CD4-positive, alpha-beta T cell treated with Interleukin-15 for 4 hours (primary cell): ENCODE measurements around the gene SETD2.
A peak's percentile ranks its signal among the peaks of the same experiment; 100 is the strongest.
"Not testable (repeated sequence)": the region's sequence is repeated elsewhere in the genome, so short reads cannot be mapped to it uniquely, and the experiment has no call there.

Experiments used
- DNase-seq: peaks from one replicate; pipeline ENCODE4 v3.0.0-alpha.2; 2020; ENCODE audit warnings: low spot score

The SETD2 gene

GRCh38 chr3:47034868-47035489, 128.9 kb downstream of the SETD2 start:
- DNase-seq, result no peak

GRCh38 chr3:47031041-47031440, 132.9 kb downstream of the SETD2 start:
- not testable (repeated sequence) for DNase-seq

DNA sequence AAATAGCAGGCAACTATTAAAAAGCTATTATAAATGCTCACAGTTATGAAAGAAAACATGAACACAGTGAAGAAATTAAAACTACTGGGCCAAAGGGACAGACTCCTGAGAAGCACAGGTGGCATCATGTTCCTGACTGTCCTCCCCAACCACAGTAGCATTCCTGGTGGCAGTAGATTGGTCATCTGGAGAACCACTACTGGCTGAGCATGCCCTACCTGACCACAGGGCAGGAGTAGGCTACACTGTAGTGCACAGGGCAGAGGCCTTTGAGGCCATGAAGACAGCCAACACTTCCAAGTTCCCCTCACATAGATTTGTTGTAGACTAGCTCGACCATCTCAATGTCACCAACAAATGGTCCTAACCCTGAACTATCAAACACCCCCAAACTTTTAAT, 135.2 kb downstream of the SETD2 start:
- DNase-seq, result no peak

DNA sequence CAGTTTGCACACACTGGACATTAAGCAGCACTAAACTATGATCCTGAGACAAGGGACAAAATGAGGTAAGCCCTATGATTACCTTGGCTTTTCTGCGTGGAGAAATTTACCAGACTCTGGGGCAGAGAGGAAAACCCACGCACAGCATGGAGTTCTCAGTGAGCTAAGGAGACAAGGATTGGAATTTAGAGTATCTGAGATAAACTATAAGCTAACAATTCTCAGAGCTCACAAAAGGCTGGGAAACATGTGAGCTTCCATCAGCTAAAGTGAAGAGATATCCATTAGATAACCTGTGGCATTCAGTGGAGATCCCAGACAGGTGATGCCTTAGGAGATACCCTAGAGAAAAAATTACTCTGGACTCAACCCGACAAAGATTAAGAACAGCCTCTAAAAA, 135.8 kb downstream of the SETD2 start:
- DNase-seq, result no peak

DNA sequence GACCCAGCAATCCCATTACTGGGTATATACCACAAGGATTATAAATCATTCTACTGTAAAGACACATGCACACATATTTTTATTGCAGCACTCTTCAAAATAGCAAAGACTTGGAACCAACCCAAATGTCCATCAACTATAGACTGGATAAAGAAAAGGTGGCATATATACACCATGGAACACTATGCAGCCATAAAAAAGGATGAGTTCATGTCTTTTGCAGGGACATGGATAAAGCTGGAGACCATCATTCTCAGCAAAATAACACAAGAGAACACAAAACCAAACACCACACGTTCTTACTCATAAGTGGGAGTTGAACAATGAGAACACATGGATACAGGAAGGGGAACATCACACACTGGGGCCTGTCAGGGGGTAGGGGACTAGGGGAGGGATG, 137.5 kb downstream of the SETD2 start:
- DNase-seq, result not testable (repeated sequence)

GRCh38 chr3:47024932-47025331, 139.0 kb downstream of the SETD2 start:
- DNase-seq, result no peak

- no peak for DNase-seq
Measured at GRCh38 chr3:47022641-47023071, 141.3 kb downstream of the SETD2 start.

DNA sequence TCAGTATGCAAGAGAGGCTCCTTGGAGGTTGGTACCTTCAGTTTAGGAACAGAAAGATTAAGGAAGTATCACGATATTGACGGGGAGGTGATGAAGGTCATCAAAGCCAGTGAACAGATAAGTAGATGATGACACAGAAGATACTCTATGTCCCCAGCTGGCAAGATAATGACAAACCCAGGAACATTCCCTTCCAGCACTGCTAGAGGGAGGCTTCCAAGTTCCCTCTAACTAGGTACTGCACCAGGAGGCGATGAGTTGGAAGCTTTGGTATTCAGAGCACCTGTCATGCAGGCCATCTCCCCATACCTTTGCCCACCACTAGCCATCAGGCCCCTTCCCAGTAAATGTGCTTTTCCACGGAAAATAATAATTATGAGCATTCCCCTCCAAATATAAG, 143.6 kb downstream of the SETD2 start:
- DNase-seq, result no peak

DNA sequence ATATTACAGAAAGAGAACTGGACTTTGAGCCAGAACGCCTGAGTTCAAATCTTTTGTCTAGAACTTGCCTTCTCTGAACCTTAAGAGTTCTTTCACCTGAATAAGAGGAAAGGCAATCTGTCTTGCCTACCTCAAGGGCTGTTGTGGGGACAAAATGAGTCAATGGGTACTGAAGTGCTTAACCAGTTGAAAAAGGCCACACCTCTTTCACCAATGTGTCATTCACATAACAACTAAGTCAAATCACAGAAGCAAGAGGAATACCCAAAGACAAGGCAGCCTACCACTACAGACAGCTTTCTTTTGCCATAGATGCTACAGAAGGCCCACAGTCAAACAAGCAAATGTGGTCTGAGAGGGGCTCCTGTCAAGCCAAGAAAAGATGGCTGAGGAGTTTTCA, 144.7 kb downstream of the SETD2 start:
- peak; percentile 49 for DNase-seq

- no peak for DNase-seq
Measured at GRCh38 chr3:47018269-47018611, 145.7 kb downstream of the SETD2 start.

- DNase-seq, result no peak
Measured at GRCh38 chr3:47017504-47018268, 146.2 kb downstream of the SETD2 start.

GRCh38 chr3:47016934-47017435, 146.9 kb downstream of the SETD2 start:
- DNase-seq, result peak; percentile 49

DNA sequence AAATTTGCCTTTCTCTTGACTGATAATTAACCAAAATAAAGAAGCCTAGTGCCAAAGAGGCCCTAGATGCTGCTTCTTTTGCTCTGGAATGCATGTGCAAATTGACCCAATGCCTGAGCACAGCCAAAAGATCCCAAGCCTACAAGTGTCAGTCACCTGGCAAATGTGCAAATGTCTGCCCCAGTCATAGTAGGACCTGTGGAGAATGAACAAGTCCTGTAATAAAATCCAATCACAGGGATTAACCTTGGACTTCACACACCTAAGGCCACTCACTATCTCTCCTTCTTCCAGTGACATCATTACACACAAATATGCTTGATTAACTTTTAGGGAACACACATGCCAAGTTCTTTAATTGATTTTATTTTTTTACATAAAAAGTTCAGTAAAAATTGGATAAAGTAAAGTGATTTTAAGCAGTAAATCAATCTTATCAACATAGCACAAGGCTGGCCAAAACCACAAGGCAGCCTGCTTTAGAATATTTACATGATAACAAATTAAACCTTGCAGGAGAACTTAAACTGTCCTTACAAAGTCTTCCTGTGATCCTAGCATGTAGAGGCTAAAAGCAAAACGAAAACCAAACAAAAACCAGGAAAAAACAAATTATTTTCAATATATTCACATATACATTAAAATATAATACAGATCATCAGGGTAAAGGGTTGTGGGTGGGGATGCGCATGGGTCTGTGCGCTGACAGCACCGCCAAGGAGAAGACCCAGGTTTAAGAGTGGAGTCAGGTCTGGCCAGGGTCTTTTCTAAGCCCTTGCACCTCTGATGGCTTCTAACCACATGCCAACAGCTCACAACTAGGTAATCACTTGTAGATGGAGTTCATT, 147.6 kb downstream of the SETD2 start:
- no peak for DNase-seq

DNA sequence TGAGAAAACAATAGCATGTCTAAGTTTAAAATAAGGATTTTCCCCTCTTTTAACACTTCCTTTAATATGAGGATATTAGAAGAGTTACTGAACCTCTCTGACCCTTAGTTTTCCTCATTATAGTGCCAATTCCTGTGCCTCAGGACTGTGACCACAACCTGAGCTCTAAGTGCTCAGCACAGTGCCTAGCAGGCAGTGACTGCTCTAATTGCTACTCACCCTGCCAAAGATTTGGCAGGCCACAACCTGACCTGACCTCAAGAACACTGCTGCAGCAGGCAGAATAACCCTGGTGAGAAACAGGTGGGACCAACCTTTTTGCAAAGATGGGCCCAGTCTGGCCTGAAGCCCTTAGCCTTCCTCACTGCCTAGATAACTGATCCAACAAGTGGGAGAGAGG, 148.8 kb downstream of the SETD2 start:
- DNase-seq, result no peak

DNA sequence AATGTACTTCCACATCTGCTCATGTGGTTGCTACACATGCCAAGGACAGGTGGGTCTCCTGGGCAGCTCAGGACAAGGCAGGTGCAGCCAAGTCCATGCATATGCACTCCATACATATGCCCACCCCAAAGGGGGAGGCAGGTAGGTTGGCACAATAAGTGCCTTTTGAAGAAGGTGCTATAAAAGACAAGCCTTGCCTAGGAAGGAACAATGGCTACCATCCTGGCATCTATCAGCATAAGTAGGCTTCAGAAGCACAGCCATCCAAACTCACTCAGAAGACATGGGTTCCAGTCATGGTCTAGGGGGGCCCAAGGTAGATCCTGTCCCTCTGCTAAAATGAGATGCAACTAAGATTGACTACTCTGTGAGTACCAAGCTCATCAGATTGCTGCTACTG, 149.9 kb downstream of the SETD2 start:
- no peak for DNase-seq

DNA sequence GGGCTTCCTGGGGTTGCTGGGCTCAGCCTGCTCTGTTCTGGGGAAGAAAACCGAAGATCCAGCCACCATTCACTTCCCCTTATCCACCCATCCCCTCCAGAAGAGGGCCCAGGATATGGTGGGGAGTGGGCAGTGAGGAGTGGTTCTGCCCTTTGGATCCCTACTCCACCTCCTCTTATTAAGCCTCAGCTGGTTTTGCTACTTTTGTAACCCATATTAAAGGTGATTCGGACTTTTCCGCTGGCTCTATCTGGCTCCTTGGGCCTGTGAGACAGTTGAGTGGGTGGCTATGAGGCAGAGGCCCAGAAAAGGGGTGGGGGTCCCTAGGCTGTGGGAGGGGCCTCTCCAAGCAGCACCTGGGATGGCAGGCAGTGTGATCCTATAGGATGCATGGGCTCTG, 150.7 kb downstream of the SETD2 start:
- no peak for DNase-seq

GRCh38 chr3:47012342-47013230, 151.3 kb downstream of the SETD2 start:
- DNase-seq, result no peak

GRCh38 chr3:47011371-47011770, 152.5 kb downstream of the SETD2 start:
- no peak for DNase-seq

- DNase-seq, result no peak
Measured at GRCh38 chr3:47010910-47011309, 153.0 kb downstream of the SETD2 start.

GRCh38 chr3:47010111-47010712, 153.7 kb downstream of the SETD2 start:
- no peak for DNase-seq
